Gastroesophageal sphincter (tissue), 4 donors: ENCODE data around the gene BACH2. TPM values are rescaled to one million over a fixed set of nuclear protein-coding genes. Genes with fewer than 3 reads are reported as not detected.

Experiments used
- ATAC-seq: fragments of 150-250 bp; one replicate; pipeline ENCODE4 v1.9.1; 2016; ENCODE audit warnings: mild to moderate bottlenecking, moderate library complexity
- H3K27ac ChIP-seq, 4 donors: fragments of 200-600 bp; sonication (generic) in 3 of 4; 1 replicate in 3 of 4; 2 replicates in 1 of 4; pipeline ENCODE4 v1.5.1; 2016 to 2019
- H3K27me3 ChIP-seq: fragments of 200-600 bp; sonication (generic); one replicate; pipeline ENCODE4 v1.5.1; 2019
- H3K36me3 ChIP-seq, 2 donors: fragments of 200-600 bp; sonication (generic); one replicate each; pipeline ENCODE4 v1.5.1; 2019; ENCODE audit warnings: control low read depth in 1 of 2
- H3K4me1 ChIP-seq, 3 donors: fragments of 200-600 bp; sonication (generic); 1 replicate in 2 of 3; 2 replicates in 1 of 3; pipeline ENCODE4 v1.5.1; 2016 to 2019; ENCODE audit warnings: control low read depth in 2 of 3
- H3K4me3 ChIP-seq, 2 donors: fragments of 200-600 bp; sonication (generic); one replicate each; pipeline ENCODE4 v1.5.1; 2019; ENCODE audit warnings: mild to moderate bottlenecking in 1 of 2, moderate library complexity in 1 of 2
- H3K9me3 ChIP-seq, 3 donors: fragments of 200-600 bp; sonication (generic); one replicate each; pipeline ENCODE4 v1.5.1; 2017 to 2019; ENCODE audit warnings: control low read depth in 2 of 3
- EP300 ChIP-seq: sonication (generic); formaldehyde crosslinking; IDR thresholded peaks from one replicate; pipeline ENCODE4 v1.6.1; 2017; ENCODE audit warnings: antibody characterized with exemption, mild to moderate bottlenecking
- POLR2A ChIP-seq, 2 donors: fragments of 450-650 bp; IDR thresholded peaks; one replicate each; pipeline ENCODE4 v1.6.1; 2017; ENCODE audit warnings: antibody characterized with exemption in 2 of 2, mild to moderate bottlenecking in 2 of 2, moderate library complexity in 1 of 2
- POLR2AphosphoS5 ChIP-seq: sonication (generic); formaldehyde crosslinking; IDR thresholded peaks from one replicate; pipeline ENCODE4 v1.6.1; 2017; ENCODE audit warnings: antibody characterized with exemption
- WGBS, 2 donors: methylation state at CpG; one replicate each; pipeline ENCODE4 v1.1.5; 2018; ENCODE audit warnings: low coverage in 1 of 2; 5-methylcytosine and 5-hydroxymethylcytosine counted together
- total RNA-seq, 4 donors: library from RNA; depleted of rRNA; stranded (reverse); fragments of >200 nt; gene quantifications; one replicate each; pipeline ENCODE4 v1.1.0, GENCODE V29; 2016
- TF ChIP-seq, protein P1 (sequence below), 4 experiments: fragments of 200-600 bp in 2 of 4; fragments of 450-650 bp in 2 of 4; sonication (generic) in 1 of 4; IDR thresholded peaks; one replicate each; pipeline ENCODE4 v1.5.1; 2017 to 2019; ENCODE audit warnings: antibody characterized with exemption in 4 of 4, mild to moderate bottlenecking in 2 of 4, moderate library complexity in 2 of 4

BACH2 gene
- total RNA-seq, 4 donors from 2014 or later, result 3.5 to 10.4 (median 3.9) TPM

DNA sequence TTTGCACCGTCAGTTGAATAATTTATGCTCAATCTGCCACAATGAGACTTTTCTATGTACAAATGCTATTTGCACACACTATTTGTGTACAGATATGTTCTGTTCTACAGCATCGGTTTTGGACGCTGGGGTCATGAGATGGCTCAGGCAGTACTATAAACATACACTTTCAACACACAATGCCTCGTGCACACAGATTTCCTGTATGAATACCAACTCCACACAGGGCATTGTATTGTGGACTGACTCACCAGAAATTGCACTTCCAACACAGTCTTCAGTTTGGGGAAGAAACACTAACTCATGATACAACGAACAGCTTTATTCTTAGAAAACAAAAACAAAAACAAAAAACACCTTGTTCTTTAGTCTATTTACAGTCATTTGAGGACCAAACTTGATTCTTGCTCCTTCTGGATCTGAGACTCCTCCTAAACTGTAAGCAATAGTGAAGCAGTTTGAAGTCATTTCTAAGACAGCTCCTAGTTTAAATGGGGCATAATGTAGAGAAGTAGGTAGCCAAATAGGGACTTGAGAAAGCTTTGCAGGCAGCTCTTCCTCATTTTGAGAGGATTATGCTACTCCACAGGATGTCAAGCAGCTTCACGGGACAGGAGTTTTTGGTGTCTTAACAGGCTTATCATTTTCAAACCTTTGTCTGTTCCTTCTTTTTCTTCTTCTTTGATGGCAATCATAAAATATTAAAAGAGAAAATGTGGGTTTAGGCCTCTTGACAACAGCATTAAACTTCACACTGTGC is 368.7 kb downstream of the BACH2 start:
- H3K27me3 ChIP-seq, result no peaks in the 10 kb centered on the region
- no peak overlapping the region for H3K4me3 ChIP-seq
- 61 to 65% methylated on average over 4 to 6 of the region's 6 CpGs for WGBS, 2 donors
- ATAC-seq, result no peak
- no peak overlapping the region for H3K27ac ChIP-seq
- H3K4me1 ChIP-seq, result peaks cover 0 to 6% (median 0%) of the 10 kb centered on the region in 3 donors
- TF ChIP-seq, protein P1, sequence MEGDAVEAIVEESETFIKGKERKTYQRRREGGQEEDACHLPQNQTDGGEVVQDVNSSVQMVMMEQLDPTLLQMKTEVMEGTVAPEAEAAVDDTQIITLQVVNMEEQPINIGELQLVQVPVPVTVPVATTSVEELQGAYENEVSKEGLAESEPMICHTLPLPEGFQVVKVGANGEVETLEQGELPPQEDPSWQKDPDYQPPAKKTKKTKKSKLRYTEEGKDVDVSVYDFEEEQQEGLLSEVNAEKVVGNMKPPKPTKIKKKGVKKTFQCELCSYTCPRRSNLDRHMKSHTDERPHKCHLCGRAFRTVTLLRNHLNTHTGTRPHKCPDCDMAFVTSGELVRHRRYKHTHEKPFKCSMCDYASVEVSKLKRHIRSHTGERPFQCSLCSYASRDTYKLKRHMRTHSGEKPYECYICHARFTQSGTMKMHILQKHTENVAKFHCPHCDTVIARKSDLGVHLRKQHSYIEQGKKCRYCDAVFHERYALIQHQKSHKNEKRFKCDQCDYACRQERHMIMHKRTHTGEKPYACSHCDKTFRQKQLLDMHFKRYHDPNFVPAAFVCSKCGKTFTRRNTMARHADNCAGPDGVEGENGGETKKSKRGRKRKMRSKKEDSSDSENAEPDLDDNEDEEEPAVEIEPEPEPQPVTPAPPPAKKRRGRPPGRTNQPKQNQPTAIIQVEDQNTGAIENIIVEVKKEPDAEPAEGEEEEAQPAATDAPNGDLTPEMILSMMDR (IDR thresholded peaks at IDR 0.05), result no peak
- TF ChIP-seq POLR2AphosphoS5 (no peak), POLR2A (IDR thresholded peaks at IDR 0.05) (no peak), EP300 (no peak)
- H3K9me3 ChIP-seq, result no peaks in the 10 kb centered on the region
- peaks cover 0 to 9% of the 10 kb centered on the region in 2 donors for H3K36me3 ChIP-seq

DNA sequence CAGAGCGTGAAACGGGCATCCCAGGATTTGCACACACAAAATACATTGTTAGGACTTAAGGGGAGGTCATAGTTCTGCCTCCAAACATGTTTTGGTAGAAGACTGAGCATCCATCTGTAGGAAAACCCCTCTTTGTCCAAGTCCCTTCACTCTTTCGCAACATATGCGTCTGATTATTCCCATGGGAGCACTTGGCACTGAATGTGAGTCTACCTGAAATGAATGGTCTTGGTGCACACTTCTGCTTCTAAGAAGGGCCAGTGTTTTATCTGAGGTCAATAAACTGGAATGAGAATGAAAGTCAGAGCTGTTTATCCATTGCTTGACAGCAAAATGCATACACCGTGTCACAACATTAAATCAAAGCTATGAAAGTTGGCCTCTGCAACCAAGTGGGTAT is 369.4 kb downstream of the BACH2 start:
- no peak overlapping the region for H3K27ac ChIP-seq
- peaks cover 0 to 6% (median 0%) of the 10 kb centered on the region in 3 donors for H3K4me1 ChIP-seq
- TF ChIP-seq POLR2AphosphoS5 (no peak), POLR2A (IDR thresholded peaks at IDR 0.05) (no peak), EP300 (no peak)
- TF ChIP-seq, protein P1 (IDR thresholded peaks at IDR 0.05), result no peak
- WGBS, 2 donors, result 90 to 94% methylated on average over 3 to 5 of the region's 5 CpGs
- H3K4me3 ChIP-seq, result no peak overlapping the region
- no peak for ATAC-seq
- H3K27me3 ChIP-seq, result peaks cover 4% of the 10 kb centered on the region
- H3K9me3 ChIP-seq, result no peaks in the 10 kb centered on the region
- H3K36me3 ChIP-seq, result peaks cover 0 to 4% of the 10 kb centered on the region in 2 donors

DNA sequence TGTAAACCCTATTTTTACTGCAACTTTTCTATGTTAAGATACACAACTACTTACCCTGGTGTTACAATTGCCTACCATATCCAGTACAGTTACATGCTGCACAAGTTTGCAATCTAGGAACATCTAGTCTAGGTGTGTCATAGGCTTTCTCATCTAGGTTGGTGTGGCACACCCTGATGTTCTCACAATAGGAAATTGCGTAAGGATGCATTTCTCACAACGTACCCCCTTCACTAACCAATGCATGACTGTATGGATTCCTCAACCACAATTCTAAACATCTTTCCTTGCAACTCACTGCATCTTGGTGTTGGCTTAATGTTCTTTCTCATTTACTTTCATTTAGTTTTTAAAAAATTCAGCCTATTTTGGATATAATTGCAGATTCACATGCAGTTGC is 370.8 kb downstream of the BACH2 start:
- no peaks in the 10 kb centered on the region for H3K9me3 ChIP-seq
- H3K27me3 ChIP-seq, result peaks cover 17% of the 10 kb centered on the region
- no peaks in the 10 kb centered on the region for H3K36me3 ChIP-seq
- peaks cover 0 to 6% (median 0%) of the 10 kb centered on the region in 3 donors for H3K4me1 ChIP-seq
- WGBS, 2 donors, result 82 to 95% methylated on average over 2 of the region's 2 CpGs
- H3K4me3 ChIP-seq, result no peak overlapping the region
- TF ChIP-seq POLR2AphosphoS5 (no peak), POLR2A (IDR thresholded peaks at IDR 0.05) (no peak), EP300 (no peak)
- TF ChIP-seq, protein P1 (IDR thresholded peaks at IDR 0.05), result no peak
- ATAC-seq, result no peak
- no peak overlapping the region for H3K27ac ChIP-seq

DNA sequence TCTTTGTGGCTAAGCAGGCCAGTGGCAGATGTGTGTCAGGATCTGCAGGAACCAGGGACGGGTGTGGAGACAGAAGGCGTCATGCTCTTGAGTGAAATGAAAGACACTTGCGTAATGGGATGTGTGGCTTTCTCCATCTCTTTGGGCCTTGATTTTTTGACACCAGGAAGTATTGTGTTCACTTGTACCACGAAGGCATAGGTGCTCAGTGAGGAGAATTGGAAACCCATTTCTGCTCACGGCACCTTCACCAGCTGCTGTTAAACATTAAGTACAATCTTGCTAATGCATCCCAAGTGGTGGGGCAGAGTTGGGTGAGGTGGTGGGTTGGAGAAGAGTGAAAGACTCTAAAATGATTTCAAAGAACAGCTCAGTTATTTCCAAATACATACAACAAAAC is 372.4 kb downstream of the BACH2 start:
- 69% methylated on average over 4 to 5 of the region's 5 CpGs for WGBS, 2 donors
- Histone ChIP-seq H3K4me1 (no peaks in the 10 kb centered on the region), H3K27ac (no peak overlapping the region), H3K27me3 (peaks cover 17% of the 10 kb centered on the region), H3K9me3 (no peaks in the 10 kb centered on the region), H3K36me3 (no peaks in the 10 kb centered on the region), H3K4me3 (no peak overlapping the region)
- no peak for ATAC-seq
- no peak for TF ChIP-seq POLR2A (IDR thresholded peaks at IDR 0.05)
- TF ChIP-seq, protein P1 (IDR thresholded peaks at IDR 0.05), result no peak
- no peak for TF ChIP-seq EP300
- no peak for TF ChIP-seq POLR2AphosphoS5

DNA sequence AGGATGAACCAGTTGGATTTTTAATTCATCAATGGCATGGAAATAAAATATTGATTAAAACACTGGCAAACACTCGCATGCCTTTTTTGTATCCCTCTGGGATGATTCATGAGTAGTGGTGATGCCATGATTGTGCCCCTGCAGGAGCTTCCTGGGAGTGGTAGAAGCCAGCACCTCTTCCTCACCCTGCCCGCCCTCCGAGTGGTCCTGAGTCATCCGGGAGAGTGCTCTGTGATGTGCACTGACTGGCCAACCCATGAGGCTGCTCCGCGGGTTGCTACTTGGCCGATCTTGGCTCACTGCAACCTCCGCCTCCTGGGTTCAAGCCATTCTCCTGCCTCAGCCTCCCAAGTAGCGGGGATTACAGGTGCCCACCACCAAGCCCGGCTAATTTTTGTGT is 375.0 kb downstream of the BACH2 start:
- ATAC-seq, result no peak
- TF ChIP-seq EP300 (no peak), POLR2A (IDR thresholded peaks at IDR 0.05) (no peak), POLR2AphosphoS5 (no peak)
- TF ChIP-seq, protein P1 (IDR thresholded peaks at IDR 0.05), result no peak
- H3K27ac ChIP-seq, result no peak overlapping the region
- WGBS, 2 donors, result 100% methylated on average over 1 to 4 of the region's 10 CpGs
- peaks cover 17% of the 10 kb centered on the region for H3K27me3 ChIP-seq
- H3K9me3 ChIP-seq, result peaks cover 0 to 12% (median 0%) of the 10 kb centered on the region in 3 donors
- H3K36me3 ChIP-seq, result no peaks in the 10 kb centered on the region
- H3K4me3 ChIP-seq, result no peak overlapping the region
- H3K4me1 ChIP-seq, result no peaks in the 10 kb centered on the region
